ENCODE results near the gene ZNF584. TPM values are rescaled to one million over a fixed set of nuclear protein-coding genes. Genes with fewer than 3 reads are reported as not detected.

ZNF584 gene
- total and polyA plus RNA-seq, 2 experiments from 2014 or later: 15.6 to 16.0 TPM

- no peak overlapping the region for H3K4me3 ChIP-seq
- H3K36me3 ChIP-seq: peaks cover 33% of the 10 kb centered on the region
- peaks cover under 1% of the 10 kb centered on the region for H3K4me1 ChIP-seq (ENCODE audit: low read depth)
- H3K27me3 ChIP-seq: peaks cover 14% of the 10 kb centered on the region
- no peak for DNase-seq (ENCODE audit: low read depth in 1 of 2, low spot score in 1 of 2)
- TF ChIP-seq, protein P1, sequence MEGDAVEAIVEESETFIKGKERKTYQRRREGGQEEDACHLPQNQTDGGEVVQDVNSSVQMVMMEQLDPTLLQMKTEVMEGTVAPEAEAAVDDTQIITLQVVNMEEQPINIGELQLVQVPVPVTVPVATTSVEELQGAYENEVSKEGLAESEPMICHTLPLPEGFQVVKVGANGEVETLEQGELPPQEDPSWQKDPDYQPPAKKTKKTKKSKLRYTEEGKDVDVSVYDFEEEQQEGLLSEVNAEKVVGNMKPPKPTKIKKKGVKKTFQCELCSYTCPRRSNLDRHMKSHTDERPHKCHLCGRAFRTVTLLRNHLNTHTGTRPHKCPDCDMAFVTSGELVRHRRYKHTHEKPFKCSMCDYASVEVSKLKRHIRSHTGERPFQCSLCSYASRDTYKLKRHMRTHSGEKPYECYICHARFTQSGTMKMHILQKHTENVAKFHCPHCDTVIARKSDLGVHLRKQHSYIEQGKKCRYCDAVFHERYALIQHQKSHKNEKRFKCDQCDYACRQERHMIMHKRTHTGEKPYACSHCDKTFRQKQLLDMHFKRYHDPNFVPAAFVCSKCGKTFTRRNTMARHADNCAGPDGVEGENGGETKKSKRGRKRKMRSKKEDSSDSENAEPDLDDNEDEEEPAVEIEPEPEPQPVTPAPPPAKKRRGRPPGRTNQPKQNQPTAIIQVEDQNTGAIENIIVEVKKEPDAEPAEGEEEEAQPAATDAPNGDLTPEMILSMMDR (IDR thresholded peaks at IDR 0.05; ENCODE audit: low read depth, low read length): no peak
- no peaks in the 10 kb centered on the region for H3K9me3 ChIP-seq (ENCODE audit: low read depth)
- H3K27ac ChIP-seq: no peak overlapping the region
These were observed 15.3 kb upstream of the ZNF584 start for GRCh38 chr19:58392945-58393724.

DNA sequence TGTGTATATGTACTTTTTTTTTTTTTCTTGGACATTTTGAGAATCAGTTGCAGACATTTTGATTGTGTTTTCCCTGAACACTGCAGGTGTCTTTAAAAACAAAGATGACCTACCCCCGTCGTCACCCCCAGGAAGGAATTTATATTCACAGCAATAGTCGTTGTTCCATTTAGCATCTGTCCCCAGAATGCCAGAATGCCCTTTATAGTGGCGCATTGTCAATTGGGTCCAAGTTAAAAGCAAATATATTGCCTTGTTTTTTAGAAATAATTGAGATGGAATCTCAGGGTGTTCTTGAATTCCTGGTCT is 14.8 kb upstream of the ZNF584 start:
- DNase-seq (ENCODE audit: low read depth in 1 of 2, low spot score in 1 of 2): no peak
- H3K27me3 ChIP-seq: peaks cover 14% of the 10 kb centered on the region
- H3K27ac ChIP-seq: no peak overlapping the region
- TF ChIP-seq, protein P1 (IDR thresholded peaks at IDR 0.05; ENCODE audit: low read depth, low read length): no peak
- no peaks in the 10 kb centered on the region for H3K9me3 ChIP-seq (ENCODE audit: low read depth)
- no peak overlapping the region for H3K4me3 ChIP-seq
- H3K4me1 ChIP-seq (ENCODE audit: low read depth): no peaks in the 10 kb centered on the region
- peaks cover 31% of the 10 kb centered on the region for H3K36me3 ChIP-seq

DNA sequence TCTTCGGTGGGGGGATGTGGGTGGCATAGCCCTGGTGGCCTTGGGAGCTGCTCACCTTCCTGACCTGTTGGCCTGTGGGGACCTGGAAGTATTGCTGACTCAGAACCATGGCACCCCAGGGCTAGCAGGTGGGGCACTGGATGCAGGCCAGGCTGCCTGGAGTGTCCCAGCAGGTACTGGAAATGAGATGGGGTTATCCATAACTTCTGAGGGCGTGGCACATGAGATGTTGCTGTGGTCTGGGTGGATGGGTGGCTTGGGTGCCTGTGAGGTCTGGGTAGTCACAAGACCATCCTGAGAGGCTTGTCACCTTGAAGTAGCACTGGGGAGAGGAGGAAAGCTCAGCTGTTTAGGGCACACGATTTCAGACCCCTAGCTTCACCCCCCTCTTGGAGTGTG is 13.6 kb upstream of the ZNF584 start:
- H3K27ac ChIP-seq: no peak overlapping the region
- TF ChIP-seq, protein P1 (IDR thresholded peaks at IDR 0.05; ENCODE audit: low read depth, low read length): no peak
- DNase-seq (ENCODE audit: low read depth in 1 of 2, low spot score in 1 of 2): no peak
- H3K4me3 ChIP-seq: no peak overlapping the region
- peaks cover 14% of the 10 kb centered on the region for H3K27me3 ChIP-seq
- peaks cover 31% of the 10 kb centered on the region for H3K36me3 ChIP-seq
- no peaks in the 10 kb centered on the region for H3K9me3 ChIP-seq (ENCODE audit: low read depth)
- no peaks in the 10 kb centered on the region for H3K4me1 ChIP-seq (ENCODE audit: low read depth)

DNA sequence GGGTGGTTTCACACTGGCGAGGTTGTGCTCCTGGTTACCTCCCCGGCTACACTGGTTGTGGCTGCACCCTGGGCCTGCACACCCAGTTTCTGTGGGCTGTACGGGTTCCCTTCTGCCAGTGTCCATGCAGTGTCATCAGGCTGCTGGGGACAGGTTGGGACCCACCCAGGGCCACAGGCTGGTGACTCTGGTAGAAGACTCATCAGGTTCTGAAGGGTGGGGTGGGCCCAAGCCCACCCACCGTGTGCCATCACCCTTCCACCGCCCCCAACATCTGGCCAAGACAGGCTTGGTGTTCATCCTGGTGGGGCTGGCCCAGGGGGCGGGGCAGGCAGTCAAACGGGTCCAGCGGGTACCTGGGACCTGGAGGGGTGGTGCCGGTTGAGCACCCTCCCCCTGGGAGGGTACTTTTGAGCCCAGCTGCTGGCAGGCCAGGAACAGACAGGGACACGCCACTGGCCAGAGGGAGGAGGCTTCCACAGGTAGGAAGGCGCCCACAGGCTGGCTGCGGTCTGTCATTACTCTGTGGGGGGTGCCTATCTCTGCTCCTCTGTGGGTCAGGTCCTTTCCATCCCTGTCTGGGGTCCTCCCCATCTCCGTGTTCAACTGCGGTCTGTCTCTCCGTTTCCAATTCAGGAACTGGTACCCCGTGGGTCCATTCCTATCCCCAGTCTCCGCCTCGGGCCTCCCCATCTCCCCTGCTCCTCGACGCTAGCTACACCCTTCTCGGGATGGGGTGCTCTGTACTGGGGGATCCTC is 13.1 kb upstream of the ZNF584 start, which contains the start of gene RNF225:
TSS of gene RNF225 (plus strand) at position 437 of the 759 bp plus-strand sequence. CDS start 434 bp downstream, outside the sequence.
- Histone ChIP-seq H3K27ac (no peak within 1 kb of the TSS), H3K27me3 (peaks cover 14% of the 10 kb centered on the region), H3K4me1 (ENCODE audit: low read depth) (peaks cover under 1% of the 10 kb centered on the region), H3K4me3 (peak within 1 kb of the TSS; percentile 12), H3K36me3 (peaks cover 31% of the 10 kb centered on the region), H3K9me3 (ENCODE audit: low read depth) (no peaks in the 10 kb centered on the region)
- TF ChIP-seq, protein P1 (IDR thresholded peaks at IDR 0.05; ENCODE audit: low read depth, low read length): no peak
- DNase-seq (ENCODE audit: low read depth in 1 of 2, low spot score in 1 of 2): no peak

GRCh38 chr19:58395979-58396627 is 12.3 kb upstream of the ZNF584 start:
- peaks cover 14% of the 10 kb centered on the region for H3K27me3 ChIP-seq
- no peaks in the 10 kb centered on the region for H3K9me3 ChIP-seq (ENCODE audit: low read depth)
- peak in 1 of 2 donors; percentile 35 for DNase-seq (ENCODE audit: low read depth in 1 of 2, low spot score in 1 of 2)
- TF ChIP-seq, protein P1 (IDR thresholded peaks at IDR 0.05; ENCODE audit: low read depth, low read length): no peak
- H3K4me1 ChIP-seq (ENCODE audit: low read depth): peaks cover 6% of the 10 kb centered on the region
- no peak overlapping the region for H3K27ac ChIP-seq
- H3K36me3 ChIP-seq: peaks cover 24% of the 10 kb centered on the region
- H3K4me3 ChIP-seq: peak overlapping the region; percentile 12

All from cardiac muscle cell (in vitro differentiated cells and primary cell).